RPMI7951 (cell line): ENCODE measurements around the gene ACACB. TPM values are rescaled to one million over a fixed set of nuclear protein-coding genes. Genes with fewer than 3 reads are reported as not detected.

Experiments
- DNase-seq: peaks from one replicate; pipeline ENCODE4 v3.0.0-alpha.2; 2012; ENCODE audit warnings: low read depth
- total RNA-seq: library from RNA; depleted of rRNA; stranded (reverse); fragments of >200 nt; shearing (Covaris generic); gene quantifications from 2 replicates; pipeline ENCODE4 v1.2.3, GENCODE V29; 2014; rRNA removed

Gene ACACB
- total RNA-seq, 1 experiment from 2014 or later, result 7.6 TPM

DNA sequence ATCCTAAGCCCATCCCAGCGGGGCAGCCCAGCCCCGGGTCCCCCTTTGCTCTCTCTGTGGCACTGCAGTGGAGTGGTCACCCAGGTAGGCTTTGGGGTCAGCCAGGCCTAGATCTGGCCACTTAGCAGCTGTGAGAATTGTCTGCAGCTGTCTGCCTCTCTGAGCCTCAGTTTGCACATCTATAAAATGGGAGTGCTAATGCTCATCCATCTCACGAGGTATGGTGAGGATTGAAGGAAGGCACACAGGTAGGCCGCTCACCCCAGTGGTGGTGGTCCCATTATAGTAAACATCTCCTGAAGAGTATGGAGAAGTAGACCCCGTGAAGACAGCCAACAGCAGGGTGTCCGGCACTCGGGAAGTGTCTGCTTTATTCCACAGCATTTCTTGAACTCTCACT, 183.5 kb downstream of the ACACB start:
- no peak for DNase-seq

- DNase-seq, result no peak
These were observed 185.3 kb downstream of the ACACB start for GRCh38 chr12:109301643-109302168.

DNA sequence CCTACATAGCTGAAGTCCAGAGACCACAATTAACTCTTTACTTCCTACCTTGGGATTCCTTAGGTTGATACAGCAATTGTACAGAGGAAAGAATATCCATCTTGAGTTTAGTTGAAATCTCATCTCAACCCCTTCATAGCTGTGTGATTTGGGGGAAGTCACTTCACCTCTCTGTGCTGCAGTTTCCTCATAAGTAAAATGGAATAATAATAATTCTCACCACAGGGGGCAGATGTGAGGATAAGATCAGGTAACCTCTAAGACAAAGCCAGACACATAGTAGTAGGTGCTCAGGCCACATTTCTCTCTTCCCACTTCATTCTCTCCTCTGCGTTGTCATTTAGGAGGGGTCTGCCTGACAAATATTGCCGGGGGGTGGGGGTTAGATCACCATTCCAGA, 186.0 kb downstream of the ACACB start:
- no peak for DNase-seq

- no peak for DNase-seq
These were observed 186.4 kb downstream of the ACACB start for GRCh38 chr12:109302770-109303169.

- DNase-seq, result no peak
These were observed 188.1 kb downstream of the ACACB start for GRCh38 chr12:109304485-109304884.

- DNase-seq, result no peak
These were observed 189.2 kb downstream of the ACACB start for GRCh38 chr12:109305547-109305946.

DNA sequence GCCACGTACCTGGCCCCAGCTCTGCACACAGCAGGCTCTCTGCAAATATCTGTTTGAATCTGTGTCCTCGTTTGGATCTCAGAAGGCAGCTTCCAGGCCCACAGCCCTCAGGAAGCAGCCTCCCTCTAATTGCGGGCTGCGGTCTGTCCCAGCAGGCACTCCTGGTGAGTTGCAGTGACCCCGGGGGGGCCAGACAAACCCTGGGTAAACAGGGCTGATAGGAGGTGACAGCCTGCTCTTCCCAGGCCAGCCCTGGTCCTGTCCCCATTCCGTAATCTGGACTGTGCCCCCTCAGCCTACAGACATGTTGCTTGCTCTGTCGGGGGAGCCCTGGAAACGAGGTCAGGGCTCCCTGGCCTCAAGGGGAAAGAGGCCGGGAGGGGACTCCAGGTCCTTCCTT, 190.7 kb downstream of the ACACB start:
- DNase-seq, result no peak

DNA sequence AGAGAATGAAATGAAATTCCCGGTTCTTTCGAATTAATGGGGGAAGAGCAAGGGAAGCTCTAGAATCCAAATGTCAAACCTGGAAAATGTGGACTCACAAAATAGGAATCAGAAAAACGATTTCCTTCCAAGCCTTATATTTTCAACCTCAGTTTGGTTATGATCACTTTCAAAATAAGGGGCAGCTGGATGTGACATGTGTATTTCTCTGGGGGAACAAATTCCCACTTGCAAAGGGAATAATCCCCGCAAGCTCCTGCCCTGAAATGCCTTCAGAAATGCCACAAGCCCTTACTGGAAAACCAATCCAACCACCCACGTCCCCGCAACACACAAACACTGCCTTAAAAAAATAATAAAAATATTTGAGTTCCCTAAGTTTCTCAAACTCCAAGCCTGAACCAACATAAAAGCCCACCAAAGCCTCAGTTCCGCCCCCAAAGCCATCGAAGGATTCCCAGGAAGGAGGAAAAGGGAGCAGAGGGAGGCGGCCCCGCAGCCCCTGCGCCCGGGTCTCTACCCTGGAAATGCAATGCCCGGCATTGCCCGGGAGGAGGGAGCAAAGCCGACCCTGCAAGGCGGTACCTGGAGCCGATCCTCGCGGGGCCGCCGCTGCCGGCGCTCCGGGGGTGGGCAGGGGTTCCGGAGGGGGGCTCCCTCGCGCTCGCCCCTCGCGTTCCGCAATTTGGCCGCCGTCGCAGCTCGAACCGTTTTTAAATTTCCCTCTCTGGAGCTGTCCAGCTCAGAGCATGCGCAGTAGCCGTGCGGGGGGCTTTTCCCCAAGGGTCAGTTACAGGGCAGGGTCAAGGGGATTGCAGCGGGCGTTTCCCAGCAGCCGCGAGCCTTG, 192.4 kb downstream of the ACACB start, which contains the start of gene FOXN4:
TSS of gene FOXN4 (minus strand) at position 751 of the 847 bp plus-strand sequence. CDS start 963 bp downstream, outside the sequence.
- DNase-seq, result no peak

GRCh38 chr12:109309381-109310246, 193.2 kb downstream of the ACACB start:
- no peak for DNase-seq

- DNase-seq, result no peak
These were observed 194.1 kb downstream of the ACACB start for GRCh38 chr12:109310247-109311125.

Other genes starting within 250 kb of the ACACB start
- not detected in 2 replicates for gene DAO, start 236.5 kb upstream of the ACACB start, total RNA-seq
- under 0.01 TPM in 1 of 2 replicates, not detected in the other for gene SVOP, start 95.5 kb upstream of the ACACB start, total RNA-seq
- 6.0 and 7.2 TPM in 2 replicates for gene USP30, start 64.0 kb upstream of the ACACB start, total RNA-seq
- gene ALKBH2, start 23.1 kb upstream of the ACACB start, total RNA-seq, result 12.9 and 20.3 TPM in 2 replicates
- 31.0 and 32.2 TPM in 2 replicates for gene UNG, start 19.0 kb upstream of the ACACB start, total RNA-seq
- not detected in 2 replicates for gene FOXN4, start 192.7 kb downstream of the ACACB start, total RNA-seq
- not detected in 2 replicates for gene MYO1H, start 231.3 kb downstream of the ACACB start, total RNA-seq